Measurements from ENCODE around the gene LPP.

Gene LPP

GRCh38 chr3:188392076-188392475 lies 238.1 kb downstream of the LPP start:
- no peak for FAIRE-seq

GRCh38 chr3:188394623-188395022 lies 240.7 kb downstream of the LPP start:
- DNase-seq (ENCODE audit: low spot score), result no peak
- peak; percentile 53 for FAIRE-seq

More at GRCh38 chr3:188392076-188392475, 238.1 kb downstream of the LPP start:
- no peak for DNase-seq (ENCODE audit: low spot score)

- peak; percentile 46 for FAIRE-seq
- DNase-seq (ENCODE audit: low spot score), result no peak
These were observed 242.3 kb downstream of the LPP start for GRCh38 chr3:188396251-188396650.

- FAIRE-seq, result no peak
These were observed 242.9 kb downstream of the LPP start for GRCh38 chr3:188396900-188397299.

GRCh38 chr3:188397766-188398705 lies 244.1 kb downstream of the LPP start:
- DNase-seq (ENCODE audit: low spot score) (no peak), FAIRE-seq (no peak)

More at GRCh38 chr3:188396900-188397299, 242.9 kb downstream of the LPP start:
- no peak for DNase-seq (ENCODE audit: low spot score)

- FAIRE-seq, result no peak
These were observed 246.7 kb downstream of the LPP start for GRCh38 chr3:188400494-188401243.

GRCh38 chr3:188401244-188401993 lies 247.5 kb downstream of the LPP start:
- no peak for FAIRE-seq
- no peak for DNase-seq (ENCODE audit: low spot score)

More at GRCh38 chr3:188400494-188401243, 246.7 kb downstream of the LPP start:
- DNase-seq (ENCODE audit: low spot score), result no peak

GRCh38 chr3:188402229-188402628 lies 248.3 kb downstream of the LPP start:
- no peak for DNase-seq (ENCODE audit: low spot score)
- FAIRE-seq, result no peak

GRCh38 chr3:188403404-188403803 lies 249.4 kb downstream of the LPP start:
- FAIRE-seq, result no peak
- no peak for DNase-seq (ENCODE audit: low spot score)

GRCh38 chr3:188404124-188404523 lies 250.2 kb downstream of the LPP start:
- FAIRE-seq (no peak), DNase-seq (ENCODE audit: low spot score) (no peak)

- no peak for DNase-seq (ENCODE audit: low spot score)
- no peak for FAIRE-seq
These were observed 250.7 kb downstream of the LPP start for GRCh38 chr3:188404701-188405100.

GRCh38 chr3:188407158-188407880 lies 253.4 kb downstream of the LPP start:
- peak; percentile 22 for DNase-seq (ENCODE audit: low spot score)
- no peak for FAIRE-seq

- no peak for FAIRE-seq
These were observed 254.9 kb downstream of the LPP start for GRCh38 chr3:188408831-188409230.

GRCh38 chr3:188411750-188412149 lies 257.8 kb downstream of the LPP start:
- DNase-seq (ENCODE audit: low spot score) (no peak), FAIRE-seq (no peak)

More at GRCh38 chr3:188408831-188409230, 254.9 kb downstream of the LPP start:
- no peak for DNase-seq (ENCODE audit: low spot score)

GRCh38 chr3:188415196-188415595 lies 261.2 kb downstream of the LPP start:
- no peak for FAIRE-seq
- DNase-seq (ENCODE audit: low spot score), result no peak

GRCh38 chr3:188416041-188416440 lies 262.1 kb downstream of the LPP start:
- no peak for DNase-seq (ENCODE audit: low spot score)
- FAIRE-seq, result no peak

GRCh38 chr3:188417271-188417696 lies 263.3 kb downstream of the LPP start:
- FAIRE-seq, result no peak
- DNase-seq (ENCODE audit: low spot score), result no peak

- FAIRE-seq (no peak), DNase-seq (ENCODE audit: low spot score) (no peak)
These were observed 263.8 kb downstream of the LPP start for GRCh38 chr3:188417766-188418165.

- FAIRE-seq, result peak; percentile 85
- DNase-seq (ENCODE audit: low spot score), result peak; percentile 24
These were observed 267.3 kb downstream of the LPP start for GRCh38 chr3:188421151-188421821.

Measured in RCC 7860 (cell line).